Measurements from ENCODE around the gene EPAS1. TPM values are rescaled to one million over a fixed set of nuclear protein-coding genes. Genes with fewer than 3 reads are reported as not detected.

EPAS1 gene
- total and polyA plus RNA-seq, 2 of the 13 experiments (the other 11 are each of a cell fraction or from before 2014, with no cell fraction given), result 47.1 to 182 TPM

GRCh38 chr2:46326231-46326980, 29.2 kb downstream of the EPAS1 start (continued):
- peak; percentile 88 for TF ChIP-seq PAXIP1 (CRISPR knock-in tag; conservative IDR thresholded peaks at IDR 0.05)
- TF ChIP-seq NFRKB (IDR thresholded peaks at IDR 0.05), result no peak
- TF ChIP-seq ARID4A (CRISPR knock-in tag; IDR thresholded peaks at IDR 0.05; ENCODE audit: borderline replicate concordance), result peak; percentile 80; the same call in 1 of the 2 replicates
- peak; percentile 82 for TF ChIP-seq ZFX (CRISPR knock-in tag; IDR thresholded peaks at IDR 0.05; ENCODE audit: low read depth)
- peak; percentile 89 for TF ChIP-seq HOXA3 (CRISPR knock-in tag; IDR thresholded peaks at IDR 0.05)
- peak; percentile 80; the same call in 1 of the 2 replicates for TF ChIP-seq KLF6 (CRISPR knock-in tag; IDR thresholded peaks at IDR 0.05)
- TF ChIP-seq SCMH1 (CRISPR knock-in tag; IDR thresholded peaks at IDR 0.05; ENCODE audit: borderline replicate concordance), result no peak
- TF ChIP-seq ZFP37 (CRISPR knock-in tag; IDR thresholded peaks at IDR 0.05; ENCODE audit: borderline replicate concordance), result no peak
- TF ChIP-seq ZNF616 (CRISPR knock-in tag; IDR thresholded peaks at IDR 0.05; ENCODE audit: low read depth), result no peak
- TF ChIP-seq KIAA2018 (CRISPR knock-in tag; IDR thresholded peaks at IDR 0.05; ENCODE audit: borderline replicate concordance), result 0 out of 2 replicates have a peak, but pooled peaks have one; percentile 43
- peak; percentile 91 for TF ChIP-seq FOXA3 (CRISPR knock-in tag; IDR thresholded peaks at IDR 0.05)
- TF ChIP-seq HDAC2 (CRISPR knock-in tag; IDR thresholded peaks at IDR 0.05), result peak; percentile 97
- no peak for TF ChIP-seq ZNF10 (CRISPR knock-in tag; IDR thresholded peaks at IDR 0.05; ENCODE audit: borderline replicate concordance, low read depth)
